Stimulated activated naive CD4-positive, alpha-beta T cell (primary cell): ENCODE results near the gene TRIM9.

Source experiments
- DNase-seq, 6 experiments: peaks; one replicate each; lab custom pipeline; 2025; lab: John Stamatoyannopoulos, UW

TRIM9 gene

GRCh38 chr14:50936016-50936340 lies 158.9 kb downstream of the TRIM9 start:
- DNase-seq, result no peak

GRCh38 chr14:50935126-50936015 lies 159.5 kb downstream of the TRIM9 start:
- no peak for DNase-seq

GRCh38 chr14:50932592-50933495 lies 162.1 kb downstream of the TRIM9 start:
- no peak for DNase-seq

- DNase-seq, result no peak
These were observed 162.7 kb downstream of the TRIM9 start for GRCh38 chr14:50932156-50932555.

DNA sequence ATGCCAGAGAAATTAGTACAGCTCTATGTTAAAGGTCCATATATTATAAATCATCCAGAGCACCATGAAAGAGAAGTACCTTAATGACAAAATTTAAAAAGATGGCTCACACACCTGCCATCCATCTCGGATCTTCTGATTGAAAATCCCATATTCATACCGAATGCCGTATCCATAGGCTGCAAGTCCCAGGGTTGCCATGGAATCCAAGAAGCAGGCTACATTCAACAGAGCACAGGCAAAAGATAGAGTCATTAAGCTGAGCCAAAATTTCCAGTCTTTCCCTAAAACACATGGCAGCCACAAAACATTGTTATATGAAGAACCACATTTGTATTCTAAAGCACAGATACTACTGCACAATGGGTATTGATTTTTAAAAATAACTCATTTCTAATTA lies 163.3 kb downstream of the TRIM9 start:
- DNase-seq, result no peak

- DNase-seq, result no peak
These were observed 165.4 kb downstream of the TRIM9 start for GRCh38 chr14:50929506-50929905.

GRCh38 chr14:50928002-50928635 lies 166.8 kb downstream of the TRIM9 start:
- no peak for DNase-seq

- DNase-seq, result no peak
These were observed 168.0 kb downstream of the TRIM9 start for GRCh38 chr14:50926851-50927386.
